GM11168 (cell line): Measurements from ENCODE around the gene CFP.

Source experiments
- in situ Hi-C: fragments of 300-500 bp; cut with MboI; formaldehyde crosslinking; loops from one replicate; pipeline ENCODE4 v1.12.0; 2022; ENCODE audit warnings: low sequenced_read_pairs; ENCODE audit not compliant: unreplicated experiment

CFP gene

DNA sequence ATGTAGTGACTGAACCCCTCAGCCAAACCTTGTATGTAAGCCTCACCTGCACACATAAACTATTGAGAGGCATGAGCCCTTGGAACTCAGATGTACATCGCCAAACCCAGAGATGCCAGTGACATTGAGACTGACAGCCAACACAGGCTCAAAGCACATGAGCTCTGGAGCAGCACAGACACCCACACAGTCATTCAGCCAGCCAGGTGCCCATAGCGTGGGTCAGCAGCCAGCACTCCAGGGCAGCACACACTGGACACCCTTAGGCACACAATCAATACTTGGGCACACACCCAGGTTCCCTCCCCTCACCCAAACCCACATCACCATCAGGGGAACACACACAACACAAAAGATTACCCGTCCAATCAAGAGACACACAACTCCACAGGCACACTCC, 51.8 kb downstream of the CFP start:
- in situ Hi-C loops: no loop called here

DNA sequence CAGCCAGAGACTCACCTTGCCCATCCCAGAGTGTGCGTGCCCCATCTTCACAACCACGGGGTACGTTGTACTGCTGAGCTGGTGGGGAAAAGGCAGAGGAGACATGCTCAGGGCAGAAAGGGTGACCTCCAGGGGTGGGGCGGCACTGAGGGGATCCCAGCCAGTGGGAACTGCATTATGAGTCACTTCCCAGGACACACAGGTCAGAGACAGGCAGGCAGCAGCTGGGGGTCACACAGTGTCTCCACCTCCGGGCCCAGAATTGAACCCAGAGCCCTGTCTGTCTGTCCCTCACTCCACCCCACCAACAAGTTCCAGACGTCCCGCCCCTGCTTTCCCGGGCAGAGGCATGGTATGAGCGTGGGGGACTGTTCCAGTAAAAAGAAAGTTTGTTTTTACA, 52.3 kb downstream of the CFP start:
- in situ Hi-C loops: no loop called here

- in situ Hi-C loops: no loop called here
These were observed 53.5 kb downstream of the CFP start for GRCh38 chrX:47576021-47576898.

DNA sequence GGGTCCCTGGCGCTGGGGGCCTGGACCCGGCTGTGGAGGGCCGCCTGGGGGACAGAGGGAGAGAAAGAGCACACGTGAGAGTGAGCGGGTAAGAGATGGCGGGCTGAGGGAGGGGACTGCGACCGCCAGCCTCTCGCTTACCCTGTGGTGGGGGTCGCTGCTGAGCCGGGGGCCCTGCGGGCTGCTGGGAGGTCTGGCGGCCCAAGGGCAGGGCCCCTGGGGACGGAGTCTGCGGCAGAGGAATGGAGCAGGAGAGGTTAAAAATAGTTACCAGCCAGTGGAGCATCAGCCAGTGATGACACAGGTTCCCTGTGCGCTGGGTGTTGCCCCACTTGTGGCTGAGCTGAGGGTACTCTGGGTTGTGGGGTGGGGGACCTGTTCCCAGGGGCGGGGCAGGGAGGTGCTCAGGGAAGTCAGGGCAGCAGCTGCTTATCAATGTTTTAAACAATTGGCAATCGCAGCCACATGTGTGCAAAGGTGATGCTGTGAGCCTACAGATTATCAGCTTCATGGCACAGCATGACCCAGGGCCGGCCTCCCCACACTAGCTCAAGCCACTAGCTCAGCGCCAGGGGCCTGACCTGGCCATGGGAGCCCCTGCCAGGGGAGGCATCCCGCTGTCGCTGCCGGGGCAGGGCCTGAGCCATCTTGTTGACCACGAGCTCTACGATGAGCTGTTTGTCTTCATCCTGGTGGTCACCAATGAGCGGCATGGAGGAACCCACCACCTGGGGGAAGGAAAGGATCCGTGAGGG, 55.0 kb downstream of the CFP start:
- in situ Hi-C loops: no loop called here

- in situ Hi-C loops: no loop called here
These were observed 55.6 kb downstream of the CFP start for GRCh38 chrX:47574076-47574546.

- in situ Hi-C loops: no loop called here
These were observed 56.2 kb downstream of the CFP start for GRCh38 chrX:47573341-47574075.
